Sigmoid colon (tissue), 4 donors: ENCODE data around the gene CYTH1.

ENCODE experiments used
- EP300 ChIP-seq, 4 donors: sonication (generic); formaldehyde crosslinking; IDR thresholded peaks; one replicate each; pipeline ENCODE4 v1.6.1; 2017; ENCODE audit warnings: antibody characterized with exemption in 4 of 4
- POLR2A ChIP-seq, 2 donors: fragments of 450-650 bp; IDR thresholded peaks; one replicate each; pipeline ENCODE4 v1.6.1; 2016; ENCODE audit warnings: antibody characterized with exemption in 2 of 2, mild to moderate bottlenecking in 2 of 2, moderate library complexity in 2 of 2
- POLR2AphosphoS5 ChIP-seq, 4 donors: sonication (generic); formaldehyde crosslinking; IDR thresholded peaks; one replicate each; pipeline ENCODE4 v1.6.1; 2017; ENCODE audit warnings: antibody characterized with exemption in 4 of 4
- TF ChIP-seq, protein P1 (sequence below), 4 experiments: fragments of 450-650 bp in 3 of 4; fragments of 200-600 bp in 1 of 4; IDR thresholded peaks; one replicate each; pipeline ENCODE4 v1.5.1; 2016 to 2019; ENCODE audit warnings: antibody characterized with exemption in 4 of 4, mild to moderate bottlenecking in 3 of 4, moderate library complexity in 2 of 4

GRCh38 chr17:78802459-78802858 lies 20.4 kb upstream of the CYTH1 start:
- TF ChIP-seq, protein P1, sequence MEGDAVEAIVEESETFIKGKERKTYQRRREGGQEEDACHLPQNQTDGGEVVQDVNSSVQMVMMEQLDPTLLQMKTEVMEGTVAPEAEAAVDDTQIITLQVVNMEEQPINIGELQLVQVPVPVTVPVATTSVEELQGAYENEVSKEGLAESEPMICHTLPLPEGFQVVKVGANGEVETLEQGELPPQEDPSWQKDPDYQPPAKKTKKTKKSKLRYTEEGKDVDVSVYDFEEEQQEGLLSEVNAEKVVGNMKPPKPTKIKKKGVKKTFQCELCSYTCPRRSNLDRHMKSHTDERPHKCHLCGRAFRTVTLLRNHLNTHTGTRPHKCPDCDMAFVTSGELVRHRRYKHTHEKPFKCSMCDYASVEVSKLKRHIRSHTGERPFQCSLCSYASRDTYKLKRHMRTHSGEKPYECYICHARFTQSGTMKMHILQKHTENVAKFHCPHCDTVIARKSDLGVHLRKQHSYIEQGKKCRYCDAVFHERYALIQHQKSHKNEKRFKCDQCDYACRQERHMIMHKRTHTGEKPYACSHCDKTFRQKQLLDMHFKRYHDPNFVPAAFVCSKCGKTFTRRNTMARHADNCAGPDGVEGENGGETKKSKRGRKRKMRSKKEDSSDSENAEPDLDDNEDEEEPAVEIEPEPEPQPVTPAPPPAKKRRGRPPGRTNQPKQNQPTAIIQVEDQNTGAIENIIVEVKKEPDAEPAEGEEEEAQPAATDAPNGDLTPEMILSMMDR (IDR thresholded peaks at IDR 0.05) = no peak
- TF ChIP-seq POLR2AphosphoS5 (IDR thresholded peaks at IDR 0.05) (no peak), EP300 (IDR thresholded peaks at IDR 0.05) (no peak), POLR2A (IDR thresholded peaks at IDR 0.05) (no peak)
